Esophagus muscularis mucosa (tissue), 4 donors: ENCODE data around the gene DUSP19.

Experiments
- EP300 ChIP-seq: sonication (generic); formaldehyde crosslinking; IDR thresholded peaks from one replicate; pipeline ENCODE4 v1.6.1; 2017; ENCODE audit warnings: antibody characterized with exemption
- POLR2A ChIP-seq: fragments of 450-650 bp; IDR thresholded peaks from one replicate; pipeline ENCODE4 v1.6.1; 2017; ENCODE audit warnings: antibody characterized with exemption, moderate library complexity, mild to moderate bottlenecking, low read depth
- POLR2AphosphoS5 ChIP-seq, 2 donors: sonication (generic); formaldehyde crosslinking; IDR thresholded peaks; one replicate each; pipeline ENCODE4 v1.6.1; 2017; ENCODE audit warnings: antibody characterized with exemption in 2 of 2
- TF ChIP-seq, protein P1 (sequence below), 3 experiments: fragments of 200-600 bp in 2 of 3; fragments of 450-650 bp in 1 of 3; sonication (generic) in 2 of 3; IDR thresholded peaks; one replicate each; pipeline ENCODE4 v1.5.1; 2017 to 2019; ENCODE audit warnings: antibody characterized with exemption in 3 of 3, mild to moderate bottlenecking in 2 of 3, moderate library complexity in 1 of 3

GRCh38 chr2:183034806-183035205 lies 43.7 kb upstream of the DUSP19 start:
- TF ChIP-seq, protein P1, sequence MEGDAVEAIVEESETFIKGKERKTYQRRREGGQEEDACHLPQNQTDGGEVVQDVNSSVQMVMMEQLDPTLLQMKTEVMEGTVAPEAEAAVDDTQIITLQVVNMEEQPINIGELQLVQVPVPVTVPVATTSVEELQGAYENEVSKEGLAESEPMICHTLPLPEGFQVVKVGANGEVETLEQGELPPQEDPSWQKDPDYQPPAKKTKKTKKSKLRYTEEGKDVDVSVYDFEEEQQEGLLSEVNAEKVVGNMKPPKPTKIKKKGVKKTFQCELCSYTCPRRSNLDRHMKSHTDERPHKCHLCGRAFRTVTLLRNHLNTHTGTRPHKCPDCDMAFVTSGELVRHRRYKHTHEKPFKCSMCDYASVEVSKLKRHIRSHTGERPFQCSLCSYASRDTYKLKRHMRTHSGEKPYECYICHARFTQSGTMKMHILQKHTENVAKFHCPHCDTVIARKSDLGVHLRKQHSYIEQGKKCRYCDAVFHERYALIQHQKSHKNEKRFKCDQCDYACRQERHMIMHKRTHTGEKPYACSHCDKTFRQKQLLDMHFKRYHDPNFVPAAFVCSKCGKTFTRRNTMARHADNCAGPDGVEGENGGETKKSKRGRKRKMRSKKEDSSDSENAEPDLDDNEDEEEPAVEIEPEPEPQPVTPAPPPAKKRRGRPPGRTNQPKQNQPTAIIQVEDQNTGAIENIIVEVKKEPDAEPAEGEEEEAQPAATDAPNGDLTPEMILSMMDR (IDR thresholded peaks at IDR 0.05): no peak
- TF ChIP-seq POLR2A (no peak), EP300 (no peak), POLR2AphosphoS5 (IDR thresholded peaks at IDR 0.05) (no peak)
